Prostate gland (tissue), 2 donors: Measurements from ENCODE around the gene RMDN2. TPM values are rescaled to one million over a fixed set of nuclear protein-coding genes. Genes with fewer than 3 reads are reported as not detected.
A peak's percentile ranks its signal among the peaks of the same experiment; 100 is the strongest.

Source experiments
- DNase-seq: peaks from one replicate; pipeline ENCODE4 v3.0.0-alpha.2; 2019; ENCODE audit warnings: low spot score
- H3K27ac ChIP-seq, 2 donors: fragments of 200-600 bp; sonication (generic); 2 replicates each; pipeline ENCODE4 v1.5.1; 2017 to 2019
- H3K27me3 ChIP-seq: fragments of 200-600 bp; sonication (generic); replicated peaks from 2 replicates; pipeline ENCODE4 v1.5.1; 2019; ENCODE audit not compliant: insufficient read depth
- H3K36me3 ChIP-seq, 2 donors: fragments of 200-600 bp; sonication (generic); 1 replicate in 1 of 2; 2 replicates in 1 of 2; pipeline versions ENCODE4 v1.5.1 to v1.8.1; 2017 to 2019
- H3K4me1 ChIP-seq: fragments of 200-600 bp; sonication (generic); replicated peaks from 2 replicates; pipeline ENCODE4 v1.5.1; 2019
- H3K4me3 ChIP-seq, 2 donors: fragments of 200-600 bp; sonication (generic); 2 replicates each; pipeline ENCODE4 v1.5.1; 2017 to 2019
- H3K9me3 ChIP-seq: fragments of 200-600 bp; sonication (generic); 2 replicates; pipeline ENCODE4 v1.5.1; 2017
- POLR2A ChIP-seq: fragments of 450-650 bp; IDR thresholded peaks from one replicate; pipeline ENCODE4 v1.6.1; 2016; ENCODE audit warnings: antibody characterized with exemption, mild to moderate bottlenecking
- POLR2AphosphoS5 ChIP-seq: sonication (generic); formaldehyde crosslinking; IDR thresholded peaks from one replicate; pipeline ENCODE4 v1.6.1; 2017; ENCODE audit warnings: antibody characterized with exemption
- WGBS: methylation state at CpG from one replicate; pipeline ENCODE4 v1.1.5; 2018; 5-methylcytosine and 5-hydroxymethylcytosine counted together
- intact Hi-C: fragments of 100-400 bp; cut with DNase I; formaldehyde crosslinking; loops from one replicate; pipeline ENCODE4 v1.14.2; 2022
- total RNA-seq, 2 donors: library from RNA; depleted of rRNA; stranded (reverse); fragments of >200 nt; gene quantifications; one replicate each; pipeline ENCODE4 v1.1.0, GENCODE V29; 2016
- TF ChIP-seq, protein P1 (sequence below), 4 experiments: fragments of 200-600 bp in 2 of 4; fragments of 450-650 bp in 2 of 4; sonication (generic) in 2 of 4; IDR thresholded peaks; 1 replicate in 3 of 4; 2 replicates in 1 of 4; pipeline ENCODE4 v1.5.1; 2016 to 2019; ENCODE audit warnings: antibody characterized with exemption in 4 of 4, mild to moderate bottlenecking in 2 of 4, moderate library complexity in 2 of 4

The RMDN2 gene
- total RNA-seq, result 1 to 10 TPM; 9.0 to 9.2 TPM

- H3K27ac ChIP-seq, result peak within 1 kb of the TSS; percentile 89 to 90
- no peaks in the 10 kb centered on the region for H3K9me3 ChIP-seq
- intact Hi-C loops, result no loop called here
- H3K4me1 ChIP-seq, result no peaks in the 10 kb centered on the region
- H3K36me3 ChIP-seq, result no peaks in the 10 kb centered on the region
- peak; percentile 84 for DNase-seq
- no peaks in the 10 kb centered on the region for H3K27me3 ChIP-seq
- WGBS, result under 1% methylated on average over 69 of the region's 79 CpGs
- peak within 1 kb of the TSS; percentile 86 to 87 for H3K4me3 ChIP-seq
- TF ChIP-seq POLR2AphosphoS5 (peak; percentile 72), POLR2A (peak; percentile 28)
- TF ChIP-seq, protein P1, sequence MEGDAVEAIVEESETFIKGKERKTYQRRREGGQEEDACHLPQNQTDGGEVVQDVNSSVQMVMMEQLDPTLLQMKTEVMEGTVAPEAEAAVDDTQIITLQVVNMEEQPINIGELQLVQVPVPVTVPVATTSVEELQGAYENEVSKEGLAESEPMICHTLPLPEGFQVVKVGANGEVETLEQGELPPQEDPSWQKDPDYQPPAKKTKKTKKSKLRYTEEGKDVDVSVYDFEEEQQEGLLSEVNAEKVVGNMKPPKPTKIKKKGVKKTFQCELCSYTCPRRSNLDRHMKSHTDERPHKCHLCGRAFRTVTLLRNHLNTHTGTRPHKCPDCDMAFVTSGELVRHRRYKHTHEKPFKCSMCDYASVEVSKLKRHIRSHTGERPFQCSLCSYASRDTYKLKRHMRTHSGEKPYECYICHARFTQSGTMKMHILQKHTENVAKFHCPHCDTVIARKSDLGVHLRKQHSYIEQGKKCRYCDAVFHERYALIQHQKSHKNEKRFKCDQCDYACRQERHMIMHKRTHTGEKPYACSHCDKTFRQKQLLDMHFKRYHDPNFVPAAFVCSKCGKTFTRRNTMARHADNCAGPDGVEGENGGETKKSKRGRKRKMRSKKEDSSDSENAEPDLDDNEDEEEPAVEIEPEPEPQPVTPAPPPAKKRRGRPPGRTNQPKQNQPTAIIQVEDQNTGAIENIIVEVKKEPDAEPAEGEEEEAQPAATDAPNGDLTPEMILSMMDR (IDR thresholded peaks at IDR 0.05), result peak in 1 of 4 experiments; percentile 8
These were observed at the start of gene RMDN2 for GRCh38 chr2:37925063-37925897. RMDN2 (plus strand) TSS chr2:37925287; CDS start chr2:37929278, 3,991 bp downstream.

GRCh38 chr2:37875403-37875906, 49.6 kb upstream of the RMDN2 start:
- no peak overlapping the region for H3K27ac ChIP-seq
- no peak overlapping the region for H3K4me3 ChIP-seq
- WGBS, result 37% methylated on average over 15 of the region's 15 CpGs
- H3K27me3 ChIP-seq, result no peaks in the 10 kb centered on the region
- intact Hi-C loops, result loop anchor here (5.0 kb wide), 3 partner anchors 203 to 478 kb away; partner anchors contain the start of gene CDC42EP3
- H3K9me3 ChIP-seq, result no peaks in the 10 kb centered on the region
- no peak for DNase-seq
- no peaks in the 10 kb centered on the region for H3K4me1 ChIP-seq
- H3K36me3 ChIP-seq, result no peaks in the 10 kb centered on the region
- TF ChIP-seq POLR2A (no peak), POLR2AphosphoS5 (no peak)
- TF ChIP-seq, protein P1 (IDR thresholded peaks at IDR 0.05), result no peak

DNA sequence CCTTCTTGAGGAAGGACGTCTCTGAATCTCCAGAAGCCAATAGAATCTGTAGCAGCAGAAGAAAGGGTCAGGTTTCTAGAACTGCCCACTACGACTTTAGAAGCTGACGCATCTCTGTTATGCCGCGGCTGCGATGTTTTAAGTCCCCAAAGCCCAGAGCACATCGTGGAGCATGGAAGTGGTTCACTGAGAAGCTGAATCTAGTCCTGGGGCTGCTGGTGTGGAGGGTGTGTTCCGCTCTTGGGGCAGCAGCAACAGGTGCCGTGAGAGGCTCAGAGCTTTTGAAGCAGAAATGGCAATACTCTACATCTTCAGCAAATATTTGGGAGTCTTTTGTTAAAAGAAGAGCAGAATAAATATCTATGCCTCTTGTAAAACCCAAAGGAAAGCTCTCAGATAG, 48.9 kb upstream of the RMDN2 start:
- TF ChIP-seq, protein P1 (IDR thresholded peaks at IDR 0.05), result no peak
- TF ChIP-seq POLR2AphosphoS5 (no peak), POLR2A (no peak)
- Histone ChIP-seq H3K9me3 (no peaks in the 10 kb centered on the region), H3K4me3 (no peak overlapping the region), H3K36me3 (no peaks in the 10 kb centered on the region), H3K27me3 (no peaks in the 10 kb centered on the region), H3K4me1 (no peaks in the 10 kb centered on the region), H3K27ac (no peak overlapping the region)
- intact Hi-C loops, result loop anchor here (2.0 to 5.0 kb wide), 4 partner anchors 43 to 479 kb away; partner anchors contain the start of gene CDC42EP3
- DNase-seq, result no peak
- WGBS, result 84% methylated on average over 9 of the region's 9 CpGs

DNA sequence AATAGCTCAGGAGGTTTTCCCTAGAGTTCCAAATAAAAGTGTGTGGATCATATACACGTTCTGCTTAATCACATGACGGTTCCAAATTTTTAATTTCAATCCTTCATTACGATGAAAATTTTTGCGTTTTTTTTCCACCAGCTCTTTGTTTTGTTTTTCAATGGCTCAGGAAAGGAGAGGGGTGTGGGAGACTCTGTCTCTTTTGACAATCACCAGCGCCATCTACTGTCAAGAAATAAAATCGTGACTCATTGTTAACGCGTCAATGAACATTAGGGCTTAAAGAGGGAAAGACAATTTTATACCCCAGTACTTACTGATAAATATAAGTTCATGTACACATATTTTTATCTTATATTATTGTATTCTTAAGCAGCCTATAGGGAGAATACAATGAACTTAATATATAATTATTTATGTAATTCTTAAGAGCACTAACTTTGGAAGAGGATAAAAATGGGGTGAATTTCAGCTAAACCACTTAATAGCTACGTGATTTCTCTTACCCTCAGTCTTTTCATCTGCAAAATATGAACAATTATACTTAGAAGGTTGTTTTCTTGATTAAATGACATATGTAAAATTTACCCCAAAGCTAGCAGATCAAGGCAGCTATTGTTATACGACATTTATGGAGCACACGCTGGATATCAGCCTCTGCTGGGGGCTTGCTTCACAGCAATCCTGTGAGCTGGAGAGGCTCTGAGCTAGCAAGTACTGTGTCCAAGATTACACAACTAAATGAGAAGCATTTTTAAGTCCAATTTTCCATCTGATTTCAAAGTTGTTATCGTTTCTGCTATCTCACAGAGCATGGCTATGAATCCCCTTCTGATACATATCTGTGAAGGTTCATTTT, 47.4 kb upstream of the RMDN2 start:
- Histone ChIP-seq H3K4me3 (no peak overlapping the region), H3K36me3 (no peaks in the 10 kb centered on the region), H3K9me3 (no peaks in the 10 kb centered on the region), H3K27ac (no peak overlapping the region), H3K27me3 (no peaks in the 10 kb centered on the region), H3K4me1 (no peaks in the 10 kb centered on the region)
- WGBS, result 23% methylated on average over 12 of the region's 12 CpGs
- TF ChIP-seq, protein P1 (IDR thresholded peaks at IDR 0.05), result peak; percentile 47 to 83 (median 80)
- TF ChIP-seq POLR2AphosphoS5, result peak; percentile 15
- no peak for TF ChIP-seq POLR2A
- intact Hi-C loops, result loop anchor here (2.0 to 5.0 kb wide), 4 partner anchors 45 to 480 kb away; partner anchors contain the start of gene CDC42EP3
- DNase-seq, result peak; percentile 43
